ENCODE results near the gene ZMAT2.
"Not testable (repeated sequence)": the region's sequence is repeated elsewhere in the genome, so short reads cannot be mapped to it uniquely, and the experiment has no call there.

ZMAT2 gene

DNA sequence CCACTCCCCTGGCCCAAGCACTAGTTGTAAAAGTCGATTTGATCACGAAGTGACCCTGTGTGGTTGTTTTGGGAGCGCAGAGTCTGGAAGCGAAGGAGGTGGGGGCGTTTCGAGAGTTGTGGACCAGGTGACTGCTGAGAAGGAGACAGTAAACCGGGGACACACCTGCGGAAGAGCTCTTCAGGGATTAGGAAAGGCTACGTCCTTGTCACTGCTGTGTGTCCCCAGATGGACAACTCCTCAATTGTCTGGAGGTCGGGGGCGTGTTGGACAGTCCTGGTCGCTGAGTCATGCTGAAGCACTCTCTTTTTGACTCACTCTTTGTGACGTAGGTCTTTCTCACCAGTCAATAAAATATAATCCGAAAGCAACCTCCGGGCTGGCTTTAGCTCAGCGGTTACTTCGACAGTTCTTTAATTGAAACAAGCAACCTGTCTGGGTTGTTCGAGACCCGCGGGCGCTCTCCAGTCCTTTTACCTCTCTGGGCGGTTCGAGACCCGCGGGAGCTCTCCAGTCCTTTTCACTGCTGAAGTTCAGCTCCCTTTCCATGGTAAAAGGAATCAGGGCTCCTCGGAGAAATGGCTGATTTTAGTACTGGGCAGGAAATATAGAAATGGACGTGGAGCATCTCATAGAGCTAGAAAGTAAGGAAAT, 10.8 kb downstream of the ZMAT2 start:
- ATAC-seq, result peak; percentile 94 to 96

DNA sequence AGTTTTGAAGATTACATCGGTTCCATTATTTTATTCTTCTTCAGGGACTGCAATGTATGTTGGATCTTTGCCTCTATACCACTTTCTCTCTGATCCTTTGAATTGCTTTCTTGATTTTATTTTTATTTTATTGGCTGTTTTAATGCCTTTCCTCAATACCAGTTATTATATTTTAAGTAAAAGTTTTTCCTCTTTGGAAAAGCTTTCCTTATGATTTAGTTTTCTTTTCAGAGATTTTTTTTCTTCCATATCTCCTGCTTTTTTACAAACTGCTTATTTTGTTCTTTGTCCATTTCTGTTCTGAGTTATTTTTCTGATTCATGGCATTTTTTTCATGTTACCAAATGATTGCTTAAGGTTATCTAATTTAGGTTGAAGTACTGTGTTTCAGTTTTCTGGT, 11.5 kb downstream of the ZMAT2 start:
- ATAC-seq, result no peak

DNA sequence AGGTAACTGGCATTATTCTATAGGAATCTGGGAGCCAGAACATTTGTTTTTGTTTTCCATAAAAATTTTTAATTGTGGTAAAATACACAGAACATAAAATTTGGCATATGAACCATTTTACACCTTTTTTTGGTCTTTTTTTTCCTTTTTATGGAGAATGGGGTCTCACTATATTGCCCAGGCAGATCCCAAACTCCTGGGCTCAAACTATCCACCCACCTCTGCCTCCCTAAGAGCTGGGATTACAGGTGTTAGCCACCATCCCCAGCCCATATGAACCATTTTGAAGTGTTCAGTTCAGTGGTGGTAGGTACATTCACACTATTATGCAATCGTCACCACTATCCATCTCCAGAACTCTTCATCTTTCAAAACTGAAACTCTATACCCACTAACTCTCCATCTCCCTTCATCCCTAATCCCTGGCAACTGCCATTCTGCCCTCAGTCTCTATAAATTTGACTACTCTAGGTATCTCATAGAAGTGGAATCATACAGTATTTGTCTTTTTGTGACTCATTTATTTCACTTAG, 13.4 kb downstream of the ZMAT2 start:
- ATAC-seq, result no peak

DNA sequence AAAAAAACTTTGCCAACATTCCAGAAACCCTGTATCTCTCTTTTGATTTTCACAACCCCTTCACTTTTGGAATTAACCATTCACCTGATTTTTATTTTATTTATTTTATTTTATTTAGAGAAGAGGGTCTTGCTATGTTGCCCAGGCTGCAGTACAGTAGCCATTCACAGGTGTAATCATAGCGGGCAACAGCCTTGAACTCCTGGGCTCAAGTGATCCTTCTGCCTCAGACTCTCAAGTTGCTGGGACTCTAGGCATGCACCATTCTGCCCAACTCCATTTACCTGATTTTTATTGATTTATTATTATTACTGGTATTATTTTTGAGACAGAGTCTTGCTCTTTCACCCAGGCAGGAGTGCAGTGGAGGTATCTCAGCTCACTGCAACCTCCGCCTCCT, 16.0 kb downstream of the ZMAT2 start:
- not testable (repeated sequence) for ATAC-seq

DNA sequence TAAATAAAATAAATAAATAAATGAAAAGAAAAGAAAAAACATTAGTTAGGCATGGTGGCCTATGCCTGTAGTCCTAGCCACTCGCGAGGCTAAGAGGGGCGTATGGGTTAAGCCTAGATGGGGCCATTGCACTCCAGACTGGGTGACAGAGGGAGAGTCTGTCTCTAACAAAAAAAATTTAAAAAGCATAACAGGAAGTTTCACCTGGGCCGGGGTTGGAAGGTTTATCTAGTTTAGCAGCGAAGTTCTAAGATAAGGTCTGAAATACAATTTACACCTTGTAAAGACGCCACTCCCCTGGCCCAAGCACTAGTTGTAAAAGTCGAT, 18.0 kb downstream of the ZMAT2 start:
- ATAC-seq, result no peak

DNA sequence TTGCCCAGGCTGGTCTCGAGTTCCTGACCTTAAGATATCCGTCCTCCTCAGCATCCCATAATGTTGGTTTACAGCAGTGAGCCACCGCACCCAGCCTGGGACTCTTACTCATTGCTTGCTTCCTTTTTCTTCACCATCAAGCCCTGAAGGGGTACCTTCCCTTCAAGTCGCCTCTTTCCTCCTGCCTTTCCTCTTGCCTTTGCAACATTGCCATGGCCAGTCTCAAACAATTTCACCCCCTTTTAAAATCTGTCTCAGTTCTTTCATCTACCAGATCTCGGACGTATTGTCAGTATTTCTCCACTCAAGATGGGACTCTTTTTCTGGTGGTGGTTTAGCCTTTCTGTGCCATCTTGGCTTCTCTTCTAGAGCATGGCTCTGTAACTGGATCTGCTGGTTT, 20.5 kb downstream of the ZMAT2 start:
- ATAC-seq, result not testable (repeated sequence)

DNA sequence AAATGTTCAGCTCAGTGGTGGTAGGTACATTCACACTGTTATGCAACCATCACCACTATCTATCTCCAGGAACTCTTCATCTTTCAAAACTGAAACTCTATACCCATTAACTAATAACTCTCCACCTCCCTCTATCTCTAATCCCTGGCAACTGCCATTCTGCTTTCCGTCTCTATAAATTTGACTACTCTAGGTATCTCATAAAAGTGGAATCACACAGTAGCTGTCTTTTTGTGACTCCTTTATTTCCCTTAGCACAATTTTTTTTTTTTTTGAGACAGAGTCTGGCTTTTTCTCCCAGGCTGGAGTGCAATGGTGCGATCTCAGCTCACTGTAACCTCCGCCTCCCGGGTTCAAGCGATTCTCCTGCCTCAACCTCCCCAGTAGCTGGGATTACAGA, 21.1 kb downstream of the ZMAT2 start:
- not testable (repeated sequence) for ATAC-seq

DNA sequence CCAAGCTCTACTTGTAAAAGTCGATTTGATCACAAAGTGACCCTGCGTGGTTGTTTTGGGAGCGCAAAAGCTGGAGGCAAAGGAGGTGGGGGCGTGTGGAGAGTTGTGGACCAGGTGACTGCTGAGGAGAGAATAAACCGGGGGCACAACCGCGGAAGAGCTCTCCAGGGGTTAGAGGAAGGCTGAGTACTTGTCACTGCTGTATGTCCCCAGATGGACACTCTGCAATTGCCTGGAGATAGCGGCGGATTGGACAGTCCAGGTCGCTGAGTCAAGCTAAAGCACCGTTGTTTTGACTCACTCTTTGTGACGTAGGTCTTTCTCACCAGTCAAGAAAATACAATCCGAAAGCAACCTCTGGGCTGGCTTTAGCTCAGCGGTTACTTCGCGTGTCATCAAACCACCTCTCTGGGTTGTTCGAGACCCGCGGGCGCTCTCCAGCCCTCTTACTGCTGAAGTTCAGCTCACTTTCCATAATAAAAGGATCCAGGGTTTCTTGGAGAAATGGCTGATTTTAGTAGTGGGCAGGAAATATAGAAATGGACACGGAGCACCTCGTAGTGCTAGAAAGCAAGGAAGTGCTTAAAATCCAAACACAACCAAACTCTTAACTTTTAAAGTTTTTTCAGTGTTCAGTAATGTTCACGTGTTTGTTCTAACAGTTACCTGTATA, 25.7 kb downstream of the ZMAT2 start:
- peak; percentile 94 to 95 for ATAC-seq

DNA sequence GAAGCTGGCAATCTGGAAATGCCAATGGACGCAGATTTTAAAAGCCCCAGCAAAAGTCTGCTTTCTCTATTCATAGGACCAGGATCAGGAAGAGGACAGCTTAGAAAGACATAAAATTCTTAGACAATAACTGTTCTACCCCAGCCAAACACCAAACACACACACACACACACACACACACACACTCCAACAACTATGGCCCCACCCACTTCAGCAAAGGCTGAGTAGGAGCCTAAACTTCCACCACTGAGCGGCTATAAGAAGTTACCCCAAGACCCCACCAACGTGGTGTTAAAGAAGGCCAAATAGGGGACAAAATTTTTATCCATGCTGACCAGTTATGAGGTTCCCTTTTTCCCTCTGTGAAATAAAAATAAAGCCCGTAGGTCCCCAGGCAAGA, 32.9 kb downstream of the ZMAT2 start:
- no peak for ATAC-seq

DNA sequence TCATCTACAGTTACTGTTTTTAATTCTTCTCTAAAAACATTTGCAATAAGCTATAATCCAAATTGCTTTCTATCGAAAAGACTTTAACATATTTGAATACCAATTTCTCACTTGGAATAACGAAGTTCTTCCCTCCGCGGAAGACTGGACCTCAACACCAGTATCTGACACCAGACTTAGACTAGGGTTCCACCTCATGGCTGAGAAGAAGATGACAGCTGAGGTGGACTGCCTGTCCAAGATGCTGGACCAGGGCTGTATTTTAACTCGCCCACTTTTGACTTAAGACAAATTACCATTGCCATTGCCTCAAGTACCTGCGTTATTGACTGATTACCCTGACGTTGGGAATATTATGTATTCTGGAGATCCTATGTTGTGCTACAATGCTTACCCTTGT, 34.1 kb downstream of the ZMAT2 start:
- ATAC-seq, result no peak

DNA sequence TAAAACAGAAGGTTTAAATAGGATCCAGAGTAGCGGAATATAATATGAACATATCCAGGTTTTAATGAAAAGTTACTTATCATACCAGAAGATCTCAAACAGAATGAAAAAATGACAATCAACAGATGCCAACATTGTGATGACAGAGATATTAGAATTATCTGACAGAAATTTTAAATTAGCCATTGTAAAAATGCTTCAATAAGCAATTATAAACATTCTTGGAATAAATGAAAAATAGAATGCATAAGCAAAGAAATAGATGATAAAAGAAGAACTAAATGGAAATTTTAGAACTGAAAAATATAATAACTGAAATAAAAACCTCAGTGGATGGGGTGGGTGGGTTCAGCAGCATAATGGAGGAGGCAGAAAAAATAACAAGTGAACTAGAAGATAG, 37.2 kb downstream of the ZMAT2 start:
- no peak for ATAC-seq

DNA sequence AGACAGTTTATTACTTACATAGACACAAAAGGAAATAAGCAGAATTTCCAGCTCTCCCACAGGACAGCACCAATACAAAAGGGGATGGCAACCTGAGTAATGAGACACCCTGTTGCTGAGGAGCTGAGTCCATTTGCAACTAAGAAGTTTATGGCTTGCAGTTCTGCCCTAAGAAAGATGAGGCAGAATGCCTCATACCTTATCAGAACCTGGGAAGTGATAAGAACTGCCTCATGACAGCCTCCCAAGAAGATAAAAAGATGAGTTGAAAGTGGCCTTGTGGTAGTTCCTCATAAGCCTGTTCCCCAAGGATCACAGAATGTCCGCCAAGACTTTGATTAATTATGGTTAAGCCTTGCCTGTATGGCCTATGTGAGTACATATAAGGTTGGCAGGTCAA, 41.7 kb downstream of the ZMAT2 start:
- no peak for ATAC-seq

DNA sequence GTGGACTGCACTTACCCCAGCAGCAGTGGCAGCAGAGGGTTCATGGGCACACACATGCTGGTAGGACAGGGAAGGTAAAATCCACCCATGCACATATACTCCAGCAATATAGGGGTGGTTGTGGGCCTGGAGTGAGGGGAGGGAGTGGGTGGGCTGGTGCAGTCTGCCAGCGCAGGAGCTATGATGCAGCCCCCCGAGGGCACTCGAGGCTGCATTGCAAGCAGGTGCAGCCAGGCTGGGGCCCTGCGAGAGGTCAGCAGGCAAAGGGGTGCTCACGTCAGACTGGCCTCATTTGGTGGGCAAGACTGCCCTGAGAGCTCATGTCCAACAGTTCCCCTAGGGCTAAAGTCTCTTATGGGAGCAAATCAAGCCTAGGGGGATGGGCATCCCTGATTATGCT, 53.3 kb downstream of the ZMAT2 start:
- no peak for ATAC-seq

Data from activated CD4-positive, CD25-positive, alpha-beta regulatory T cell treated with anti-CD3 and anti-CD28 coated beads, Interleukin-2, amount 50 U/mL, for 24 hours (primary cell).